ENCODE data around the gene LHFPL6. TPM values are rescaled to one million over a fixed set of nuclear protein-coding genes. Genes with fewer than 3 reads are reported as not detected.
A peak's percentile ranks its signal among the peaks of the same experiment; 100 is the strongest.

The LHFPL6 gene
- total RNA-seq, 6 donors from 2014 or later: 22.2 to 113 (median 51.8) TPM

DNA sequence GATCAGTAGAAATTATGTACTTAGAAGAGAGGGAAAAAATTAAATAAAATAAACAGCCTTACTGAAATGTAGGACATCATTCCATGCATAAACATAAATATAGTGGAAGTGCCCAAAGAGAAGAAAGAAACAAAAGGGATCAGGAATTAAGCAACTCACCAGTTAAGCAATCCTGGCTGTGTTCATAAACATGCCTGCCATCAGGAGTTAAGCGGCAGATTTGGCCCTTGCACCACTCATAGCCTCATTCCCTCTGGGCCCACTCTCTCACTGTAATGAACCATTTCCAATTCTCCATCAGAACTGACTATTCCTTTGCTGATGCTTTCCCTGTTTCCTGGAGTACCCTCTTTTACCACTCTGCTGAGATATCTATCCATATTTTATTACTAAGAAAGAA, 281.4 kb downstream of the LHFPL6 start:
- Histone ChIP-seq H3K27me3 (no peaks in the 10 kb centered on the region), H3K4me1 (peaks cover 0 to 16% (median under 1%) of the 10 kb centered on the region in 4 donors), H3K9me3 (no peaks in the 10 kb centered on the region), H3K27ac (no peak overlapping the region), H3K36me3 (no peaks in the 10 kb centered on the region), H3K4me3 (no peak overlapping the region)
- no peak for DNase-seq
- TF ChIP-seq POLR2AphosphoS5 (IDR thresholded peaks at IDR 0.05): peak in 1 of 2 donors; percentile 15
- TF ChIP-seq EP300 (IDR thresholded peaks at IDR 0.05): no peak
- no peak for TF ChIP-seq POLR2A (IDR thresholded peaks at IDR 0.05)
- WGBS, 2 donors: 64 to 68% methylated on average over 1 of the region's 1 CpG
- ATAC-seq (ENCODE audit: low FRiP score in 2 of 2): peak in 1 of 2 donors; percentile 71

DNA sequence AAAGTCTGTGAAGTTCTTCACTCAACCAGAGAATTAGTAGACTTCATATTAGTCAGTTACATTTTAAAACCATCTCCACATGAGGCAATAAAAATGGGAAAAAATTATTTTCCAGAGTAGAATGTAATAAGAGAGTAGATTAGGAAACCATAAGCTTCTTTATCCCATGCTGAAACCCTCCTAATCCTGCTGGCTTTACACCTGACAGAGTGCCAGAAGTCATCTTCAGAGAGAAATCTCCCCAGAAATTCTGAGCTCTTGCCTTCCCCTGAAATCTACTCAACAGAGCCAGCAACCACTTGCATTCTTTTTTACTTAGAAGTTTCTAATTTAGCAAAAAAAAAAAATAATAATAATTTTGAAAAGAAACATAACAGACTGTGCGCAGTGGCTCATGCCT, 284.8 kb downstream of the LHFPL6 start:
- no peak overlapping the region for H3K4me3 ChIP-seq
- H3K27ac ChIP-seq: no peak overlapping the region
- DNase-seq: no peak
- peaks cover 0 to 20% (median 4%) of the 10 kb centered on the region in 4 donors for H3K4me1 ChIP-seq
- H3K9me3 ChIP-seq: no peaks in the 10 kb centered on the region
- H3K27me3 ChIP-seq: no peaks in the 10 kb centered on the region
- TF ChIP-seq POLR2A (IDR thresholded peaks at IDR 0.05) (no peak), POLR2AphosphoS5 (IDR thresholded peaks at IDR 0.05) (no peak), EP300 (IDR thresholded peaks at IDR 0.05) (no peak)
- TF ChIP-seq, protein P1, sequence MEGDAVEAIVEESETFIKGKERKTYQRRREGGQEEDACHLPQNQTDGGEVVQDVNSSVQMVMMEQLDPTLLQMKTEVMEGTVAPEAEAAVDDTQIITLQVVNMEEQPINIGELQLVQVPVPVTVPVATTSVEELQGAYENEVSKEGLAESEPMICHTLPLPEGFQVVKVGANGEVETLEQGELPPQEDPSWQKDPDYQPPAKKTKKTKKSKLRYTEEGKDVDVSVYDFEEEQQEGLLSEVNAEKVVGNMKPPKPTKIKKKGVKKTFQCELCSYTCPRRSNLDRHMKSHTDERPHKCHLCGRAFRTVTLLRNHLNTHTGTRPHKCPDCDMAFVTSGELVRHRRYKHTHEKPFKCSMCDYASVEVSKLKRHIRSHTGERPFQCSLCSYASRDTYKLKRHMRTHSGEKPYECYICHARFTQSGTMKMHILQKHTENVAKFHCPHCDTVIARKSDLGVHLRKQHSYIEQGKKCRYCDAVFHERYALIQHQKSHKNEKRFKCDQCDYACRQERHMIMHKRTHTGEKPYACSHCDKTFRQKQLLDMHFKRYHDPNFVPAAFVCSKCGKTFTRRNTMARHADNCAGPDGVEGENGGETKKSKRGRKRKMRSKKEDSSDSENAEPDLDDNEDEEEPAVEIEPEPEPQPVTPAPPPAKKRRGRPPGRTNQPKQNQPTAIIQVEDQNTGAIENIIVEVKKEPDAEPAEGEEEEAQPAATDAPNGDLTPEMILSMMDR (IDR thresholded peaks at IDR 0.05): no peak
- 61 to 100% methylated on average over 1 of the region's 1 CpG for WGBS, 2 donors
- no peak for ATAC-seq (ENCODE audit: low FRiP score in 2 of 2)
- no peaks in the 10 kb centered on the region for H3K36me3 ChIP-seq

DNA sequence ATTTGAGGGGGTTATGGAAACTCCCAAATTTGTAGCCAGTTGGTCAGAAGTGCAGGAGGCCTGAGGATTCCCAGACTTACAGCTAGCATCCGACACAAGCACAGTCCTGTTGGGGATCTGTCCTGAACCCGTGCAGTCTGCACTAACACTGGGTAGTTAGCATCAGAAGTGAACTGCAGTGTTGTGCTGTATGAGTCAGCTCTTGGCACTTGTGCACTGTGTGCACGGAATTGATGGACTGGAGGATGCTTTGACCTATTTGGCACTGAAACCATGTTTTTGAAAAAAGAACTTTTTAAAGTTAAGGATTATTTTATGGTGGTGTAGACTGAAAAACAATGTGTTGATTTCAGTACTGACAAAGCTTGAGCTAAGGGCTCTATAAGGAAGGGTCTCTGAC, 285.7 kb downstream of the LHFPL6 start:
- 66 to 69% methylated on average over 3 of the region's 3 CpGs for WGBS, 2 donors
- no peak overlapping the region for H3K4me3 ChIP-seq
- no peak overlapping the region for H3K27ac ChIP-seq
- peak; percentile 65 to 75 for ATAC-seq (ENCODE audit: low FRiP score in 2 of 2)
- DNase-seq: no peak
- H3K36me3 ChIP-seq: no peaks in the 10 kb centered on the region
- H3K4me1 ChIP-seq: peaks cover 0 to 20% (median 4%) of the 10 kb centered on the region in 4 donors
- no peaks in the 10 kb centered on the region for H3K27me3 ChIP-seq
- H3K9me3 ChIP-seq: no peaks in the 10 kb centered on the region
- no peak for TF ChIP-seq POLR2A (IDR thresholded peaks at IDR 0.05)
- no peak for TF ChIP-seq POLR2AphosphoS5 (IDR thresholded peaks at IDR 0.05)
- TF ChIP-seq, protein P1 (IDR thresholded peaks at IDR 0.05): no peak
- no peak for TF ChIP-seq EP300 (IDR thresholded peaks at IDR 0.05)

DNA sequence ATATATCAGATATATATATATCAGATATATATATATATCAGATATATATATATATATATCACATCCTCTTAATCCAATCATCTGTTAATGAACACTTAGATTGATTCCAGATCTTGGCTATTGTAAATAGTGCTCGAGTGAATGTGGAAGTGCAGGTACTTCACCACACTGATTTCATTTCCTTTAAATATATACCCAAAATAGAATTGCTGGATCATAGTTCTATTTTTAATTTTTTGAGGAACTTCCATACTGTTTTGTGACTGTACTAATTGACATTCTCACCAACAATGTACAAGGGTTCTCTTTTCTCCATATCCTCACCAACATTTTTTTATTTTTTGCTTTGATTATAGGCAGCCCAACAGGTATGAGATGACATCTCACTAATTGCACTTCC, 287.2 kb downstream of the LHFPL6 start:
- no peak for TF ChIP-seq EP300 (IDR thresholded peaks at IDR 0.05)
- Histone ChIP-seq H3K9me3 (no peaks in the 10 kb centered on the region), H3K4me1 (peaks cover 0 to 17% (median 4%) of the 10 kb centered on the region in 4 donors)

DNA sequence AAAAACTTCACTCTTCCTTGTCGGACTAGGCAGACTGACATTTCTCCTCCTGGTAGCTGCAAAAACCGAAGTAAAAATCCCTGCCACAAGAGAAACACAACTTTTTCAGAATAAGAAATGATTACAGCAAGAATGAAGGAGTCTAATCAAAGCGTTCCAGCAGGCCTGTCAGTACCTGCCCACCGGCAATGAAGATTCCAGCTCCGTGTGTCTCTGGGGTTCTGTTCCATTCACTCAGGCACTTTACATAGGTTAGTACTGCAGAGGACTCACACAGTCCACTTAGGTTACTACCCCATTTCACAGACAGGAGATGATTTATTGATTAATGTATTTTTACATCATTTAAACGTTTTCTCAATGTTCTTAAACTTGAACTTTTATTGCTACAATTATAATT, 289.3 kb downstream of the LHFPL6 start:
- no peak overlapping the region for H3K27ac ChIP-seq
- 84 to 88% methylated on average over 6 of the region's 6 CpGs for WGBS, 2 donors
- DNase-seq (no peak), ATAC-seq (ENCODE audit: low FRiP score in 2 of 2) (no peak)
- H3K4me3 ChIP-seq: no peak overlapping the region
- no peaks in the 10 kb centered on the region for H3K9me3 ChIP-seq
- H3K36me3 ChIP-seq: no peaks in the 10 kb centered on the region
- no peak for TF ChIP-seq POLR2AphosphoS5 (IDR thresholded peaks at IDR 0.05)
- peaks cover 0 to 14% (median 4%) of the 10 kb centered on the region in 4 donors for H3K4me1 ChIP-seq
- H3K27me3 ChIP-seq: no peaks in the 10 kb centered on the region

More for the DNA sequence above, 287.2 kb downstream of the LHFPL6 start:
- Histone ChIP-seq H3K27ac (no peak overlapping the region), H3K4me3 (no peak overlapping the region), H3K27me3 (no peaks in the 10 kb centered on the region), H3K36me3 (no peaks in the 10 kb centered on the region)
- no peak for ATAC-seq (ENCODE audit: low FRiP score in 2 of 2)
- DNase-seq: no peak
- 12 to 17% methylated on average over 1 of the region's 1 CpG for WGBS, 2 donors

DNA sequence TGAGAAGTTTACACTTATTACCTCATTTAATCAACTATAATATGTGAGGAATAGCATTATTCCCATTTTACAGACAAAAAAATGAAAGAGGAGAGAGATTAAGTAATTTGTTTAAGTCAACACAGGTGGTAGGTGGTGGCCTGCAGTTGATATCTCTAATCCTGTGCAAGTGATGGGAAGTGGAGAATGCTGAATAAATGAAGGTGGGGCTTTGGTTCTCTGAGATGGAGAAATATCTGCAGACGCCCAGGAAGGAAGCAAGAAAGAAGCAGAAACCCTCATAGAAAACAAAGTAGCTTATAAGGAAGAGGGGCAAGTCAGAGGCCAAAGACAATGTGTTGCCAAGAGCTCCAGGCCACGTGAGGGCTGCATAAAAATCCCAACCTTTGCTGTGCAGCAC, 290.4 kb downstream of the LHFPL6 start:
- H3K9me3 ChIP-seq: no peaks in the 10 kb centered on the region
- ATAC-seq (ENCODE audit: low FRiP score in 2 of 2) (peak in 1 of 2 donors; percentile 11), DNase-seq (no peak)
- 75 to 79% methylated on average over 2 of the region's 2 CpGs for WGBS, 2 donors
- TF ChIP-seq POLR2A (IDR thresholded peaks at IDR 0.05): no peak
- TF ChIP-seq, protein P1 (IDR thresholded peaks at IDR 0.05): no peak
- TF ChIP-seq POLR2AphosphoS5 (IDR thresholded peaks at IDR 0.05): no peak
- no peak for TF ChIP-seq EP300 (IDR thresholded peaks at IDR 0.05)
- no peak overlapping the region for H3K27ac ChIP-seq
- no peaks in the 10 kb centered on the region for H3K36me3 ChIP-seq
- H3K27me3 ChIP-seq: no peaks in the 10 kb centered on the region
- H3K4me1 ChIP-seq: peaks cover 0 to 14% (median 4%) of the 10 kb centered on the region in 4 donors
- H3K4me3 ChIP-seq: no peak overlapping the region

All from upper lobe of left lung (tissue), 6 donors.